ENCODE results near the gene GIPC2. TPM values are rescaled to one million over a fixed set of nuclear protein-coding genes. Genes with fewer than 3 reads are reported as not detected.

Gene GIPC2
- total and polyA plus RNA-seq, 9 donors: 1.8 to 5.7 (median 3.0) TPM

- H3K27ac ChIP-seq: no peak overlapping the region
- 83 to 92% (median 88%) methylated on average over 1 of the region's 1 CpG for WGBS, 3 donors
- H3K36me3 ChIP-seq: no peaks in the 10 kb centered on the region
- TF ChIP-seq EP300 (IDR thresholded peaks at IDR 0.05): no peak
- TF ChIP-seq POLR2A (IDR thresholded peaks at IDR 0.05): no peak
- no peak for TF ChIP-seq CTCF (IDR thresholded peaks at IDR 0.05)
- H3K27me3 ChIP-seq: no peaks in the 10 kb centered on the region
- H3K9me3 ChIP-seq: no peaks in the 10 kb centered on the region
- DNase-seq: no peak
- no peaks in the 10 kb centered on the region for H3K4me1 ChIP-seq (ENCODE audit: insufficient read depth)
- intact Hi-C loops (cut with DNase I): no loop called here
- no peak overlapping the region for H3K4me3 ChIP-seq
Measured at GRCh38 chr1:78092643-78093042, 46.9 kb downstream of the GIPC2 start.

GRCh38 chr1:78093560-78093959, 47.8 kb downstream of the GIPC2 start:
- TF ChIP-seq POLR2A (IDR thresholded peaks at IDR 0.05) (no peak), CTCF (IDR thresholded peaks at IDR 0.05) (no peak), EP300 (IDR thresholded peaks at IDR 0.05) (no peak)
- H3K4me1 ChIP-seq (ENCODE audit: insufficient read depth): no peaks in the 10 kb centered on the region
- H3K9me3 ChIP-seq: no peaks in the 10 kb centered on the region
- H3K27ac ChIP-seq: no peak overlapping the region
- intact Hi-C loops (cut with DNase I): no loop called here
- no peaks in the 10 kb centered on the region for H3K36me3 ChIP-seq
- H3K4me3 ChIP-seq: no peak overlapping the region
- WGBS, 3 donors: 94 to 96% (median 95%) methylated on average over 1 of the region's 1 CpG
- no peak for DNase-seq
- H3K27me3 ChIP-seq: no peaks in the 10 kb centered on the region

- no peak for TF ChIP-seq POLR2A (IDR thresholded peaks at IDR 0.05)
- TF ChIP-seq CTCF (IDR thresholded peaks at IDR 0.05): no peak
- no peak for TF ChIP-seq EP300 (IDR thresholded peaks at IDR 0.05)
- no peak for DNase-seq
- H3K27ac ChIP-seq: no peak overlapping the region
- no peaks in the 10 kb centered on the region for H3K36me3 ChIP-seq
- no peaks in the 10 kb centered on the region for H3K27me3 ChIP-seq
- intact Hi-C loops (cut with DNase I): no loop called here
- H3K9me3 ChIP-seq: no peaks in the 10 kb centered on the region
- no peaks in the 10 kb centered on the region for H3K4me1 ChIP-seq (ENCODE audit: insufficient read depth)
- 94 to 96% (median 94%) methylated on average over 1 of the region's 1 CpG for WGBS, 3 donors
- H3K4me3 ChIP-seq: no peak overlapping the region
Measured at GRCh38 chr1:78094639-78095038, 48.9 kb downstream of the GIPC2 start.

GRCh38 chr1:78095593-78095992, 49.8 kb downstream of the GIPC2 start:
- no peak for TF ChIP-seq EP300 (IDR thresholded peaks at IDR 0.05)
- TF ChIP-seq POLR2A (IDR thresholded peaks at IDR 0.05): no peak
- TF ChIP-seq CTCF (IDR thresholded peaks at IDR 0.05): no peak
- DNase-seq: no peak
- Histone ChIP-seq H3K4me1 (ENCODE audit: insufficient read depth) (no peaks in the 10 kb centered on the region), H3K27me3 (no peaks in the 10 kb centered on the region), H3K36me3 (no peaks in the 10 kb centered on the region), H3K27ac (no peak overlapping the region), H3K4me3 (no peak overlapping the region), H3K9me3 (no peaks in the 10 kb centered on the region)
- 47 to 54% (median 54%) methylated on average over 2 of the region's 2 CpGs for WGBS, 3 donors
- intact Hi-C loops (cut with DNase I): no loop called here

GRCh38 chr1:78096017-78096416, 50.3 kb downstream of the GIPC2 start:
- Histone ChIP-seq H3K36me3 (no peaks in the 10 kb centered on the region), H3K27ac (no peak overlapping the region), H3K4me3 (no peak overlapping the region), H3K27me3 (no peaks in the 10 kb centered on the region), H3K9me3 (no peaks in the 10 kb centered on the region), H3K4me1 (ENCODE audit: insufficient read depth) (peaks cover 1% of the 10 kb centered on the region)
- intact Hi-C loops (cut with DNase I): no loop called here
- DNase-seq: no peak
- TF ChIP-seq EP300 (IDR thresholded peaks at IDR 0.05) (no peak), POLR2A (IDR thresholded peaks at IDR 0.05) (no peak), CTCF (IDR thresholded peaks at IDR 0.05) (no peak)
